NCI-H446 (cell line): ENCODE measurements around the gene USP25.
A peak's percentile ranks its signal among the peaks of the same experiment; 100 is the strongest.

Experiments
- DNase-seq, 2 experiments: peaks; one replicate each; lab custom pipeline; 2025; lab: John Stamatoyannopoulos, UW

USP25 gene, protein sequence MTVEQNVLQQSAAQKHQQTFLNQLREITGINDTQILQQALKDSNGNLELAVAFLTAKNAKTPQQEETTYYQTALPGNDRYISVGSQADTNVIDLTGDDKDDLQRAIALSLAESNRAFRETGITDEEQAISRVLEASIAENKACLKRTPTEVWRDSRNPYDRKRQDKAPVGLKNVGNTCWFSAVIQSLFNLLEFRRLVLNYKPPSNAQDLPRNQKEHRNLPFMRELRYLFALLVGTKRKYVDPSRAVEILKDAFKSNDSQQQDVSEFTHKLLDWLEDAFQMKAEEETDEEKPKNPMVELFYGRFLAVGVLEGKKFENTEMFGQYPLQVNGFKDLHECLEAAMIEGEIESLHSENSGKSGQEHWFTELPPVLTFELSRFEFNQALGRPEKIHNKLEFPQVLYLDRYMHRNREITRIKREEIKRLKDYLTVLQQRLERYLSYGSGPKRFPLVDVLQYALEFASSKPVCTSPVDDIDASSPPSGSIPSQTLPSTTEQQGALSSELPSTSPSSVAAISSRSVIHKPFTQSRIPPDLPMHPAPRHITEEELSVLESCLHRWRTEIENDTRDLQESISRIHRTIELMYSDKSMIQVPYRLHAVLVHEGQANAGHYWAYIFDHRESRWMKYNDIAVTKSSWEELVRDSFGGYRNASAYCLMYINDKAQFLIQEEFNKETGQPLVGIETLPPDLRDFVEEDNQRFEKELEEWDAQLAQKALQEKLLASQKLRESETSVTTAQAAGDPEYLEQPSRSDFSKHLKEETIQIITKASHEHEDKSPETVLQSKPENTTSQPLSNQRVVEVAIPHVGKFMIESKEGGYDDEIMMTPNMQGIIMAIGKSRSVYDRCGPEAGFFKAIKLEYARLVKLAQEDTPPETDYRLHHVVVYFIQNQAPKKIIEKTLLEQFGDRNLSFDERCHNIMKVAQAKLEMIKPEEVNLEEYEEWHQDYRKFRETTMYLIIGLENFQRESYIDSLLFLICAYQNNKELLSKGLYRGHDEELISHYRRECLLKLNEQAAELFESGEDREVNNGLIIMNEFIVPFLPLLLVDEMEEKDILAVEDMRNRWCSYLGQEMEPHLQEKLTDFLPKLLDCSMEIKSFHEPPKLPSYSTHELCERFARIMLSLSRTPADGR

DNA sequence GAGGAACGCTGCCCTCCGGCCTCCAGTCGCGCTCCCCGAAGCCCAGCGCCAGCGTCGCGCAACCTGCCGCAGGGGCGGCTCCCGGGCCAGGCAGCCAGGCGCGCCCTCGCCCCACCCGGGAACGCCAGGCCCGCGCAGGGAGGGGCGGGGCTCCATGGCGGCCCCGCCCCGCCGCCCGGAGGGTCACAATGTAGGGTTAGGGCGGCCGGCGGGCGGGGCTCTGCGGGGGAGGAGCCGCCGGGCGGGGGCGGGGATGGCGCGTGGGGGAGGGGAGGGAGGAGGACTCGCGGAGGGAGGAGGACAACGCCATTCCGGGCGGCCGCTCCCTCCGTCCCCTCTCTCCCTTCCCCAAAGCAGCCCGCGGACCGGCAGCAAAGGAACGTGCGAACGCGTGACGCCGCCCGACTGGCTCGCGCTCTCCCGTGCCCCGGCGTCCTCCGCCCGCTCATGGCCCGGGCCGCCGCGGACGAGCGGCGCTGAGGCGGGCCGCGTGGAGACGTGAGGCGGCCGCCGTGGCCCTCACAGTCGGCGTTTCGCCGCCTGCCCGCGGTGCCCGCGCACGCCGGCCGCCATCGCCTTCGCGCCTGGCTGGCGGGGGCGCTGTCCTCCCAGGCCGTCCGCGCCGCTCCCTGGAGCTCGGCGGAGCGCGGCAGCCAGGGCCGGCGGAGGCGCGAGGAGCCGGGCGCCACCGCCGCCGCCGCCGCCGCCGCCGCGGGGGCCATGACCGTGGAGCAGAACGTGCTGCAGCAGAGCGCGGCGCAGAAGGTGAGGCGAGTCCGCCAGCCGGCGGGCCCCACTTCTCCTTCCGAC lies at the start of gene USP25:
USP25 (plus strand) TSS at position 309 of the 810 bp plus-strand sequence; CDS start at position 721, 412 bp downstream.
- DNase-seq: peak; percentile 29 to 93

DNA sequence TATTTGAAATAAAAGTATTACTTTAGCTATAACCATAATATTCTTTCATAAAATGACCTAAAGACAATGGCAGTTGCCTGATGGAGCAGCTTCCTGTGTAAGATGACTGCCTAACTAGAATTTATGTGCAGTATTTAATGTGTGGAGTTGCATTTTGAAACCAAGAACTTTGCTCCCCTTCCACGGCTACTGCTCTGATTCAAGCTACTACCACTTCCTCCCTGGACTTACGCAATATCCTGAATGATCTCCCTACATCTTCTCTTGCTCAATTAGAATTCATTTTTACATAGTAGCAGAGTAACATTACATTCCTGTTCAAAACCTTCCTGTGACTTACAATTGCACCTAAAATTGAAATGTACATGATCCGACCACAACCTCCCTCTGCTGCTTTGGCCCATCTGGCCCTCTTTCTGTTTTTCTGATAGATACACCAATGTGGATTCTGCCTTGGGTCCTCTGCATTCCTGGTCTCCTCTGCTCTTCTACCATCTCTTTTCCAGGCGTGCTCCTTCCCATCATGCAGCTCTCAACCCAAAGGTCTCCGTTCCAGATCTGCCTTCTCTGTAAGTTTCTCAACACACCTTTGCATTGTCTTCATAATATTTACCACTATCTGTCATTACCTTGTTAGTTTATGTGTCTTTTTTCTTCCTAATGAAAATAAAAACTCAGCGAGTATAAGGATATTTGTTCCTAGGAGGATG lies 47.4 kb upstream of the USP25 start:
- no peak for DNase-seq

DNA sequence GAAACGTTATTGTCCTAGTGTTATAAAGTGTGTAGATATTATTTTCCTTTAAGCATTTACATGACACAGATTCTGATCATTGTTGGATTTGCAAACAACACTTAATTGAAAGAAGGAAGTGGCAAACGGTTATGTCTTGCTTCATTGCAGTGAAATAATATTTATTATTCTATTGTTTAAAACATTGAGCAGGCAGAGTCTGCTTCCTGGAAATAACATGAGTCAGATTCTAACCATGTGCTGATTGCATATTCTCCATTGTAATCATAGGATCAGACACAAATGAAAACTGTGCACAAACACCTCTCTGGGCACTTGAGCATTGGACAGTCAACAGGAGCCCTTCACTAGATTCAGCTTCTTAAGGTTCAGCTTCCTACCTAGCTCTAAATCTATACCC lies 46.8 kb upstream of the USP25 start:
- DNase-seq: no peak

DNA sequence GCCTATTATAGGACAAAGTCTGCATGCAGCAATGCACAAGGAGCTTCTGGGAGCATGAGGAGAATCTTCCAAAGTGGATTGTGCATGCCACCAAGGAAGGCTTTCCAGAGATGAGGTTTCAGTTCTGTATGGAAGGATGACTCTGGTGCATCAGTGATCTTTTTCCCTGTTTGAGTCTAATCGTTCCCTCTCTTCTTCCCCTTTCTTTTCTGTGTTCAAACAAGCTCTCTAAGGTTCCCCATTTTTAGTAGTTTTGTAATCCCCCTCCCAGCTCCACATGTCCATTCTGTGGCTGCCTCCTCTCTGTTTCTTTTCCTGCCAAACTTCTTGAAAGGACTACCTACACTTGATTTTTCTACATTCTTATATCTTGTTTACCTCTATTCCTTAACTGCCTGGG lies 43.3 kb upstream of the USP25 start:
- DNase-seq: no peak

DNA sequence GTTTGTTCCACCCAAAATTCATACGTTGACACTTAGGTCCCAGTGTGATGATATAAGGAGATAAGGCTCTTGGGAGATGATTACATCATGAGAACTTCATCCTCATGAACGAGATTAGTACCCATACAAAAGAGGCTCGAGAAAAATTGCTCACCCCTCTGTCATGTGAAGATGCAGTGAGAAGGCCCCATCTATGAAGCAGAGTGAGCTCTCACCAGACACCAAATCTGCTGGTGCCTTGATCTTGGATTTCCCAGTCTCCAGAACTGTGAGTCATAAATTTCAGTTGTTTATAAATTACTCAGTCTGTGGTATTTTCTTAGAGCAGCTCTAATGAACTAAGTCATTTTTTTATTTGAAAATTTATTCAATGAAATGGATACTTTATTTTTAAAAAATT lies 42.6 kb upstream of the USP25 start:
- no peak for DNase-seq

DNA sequence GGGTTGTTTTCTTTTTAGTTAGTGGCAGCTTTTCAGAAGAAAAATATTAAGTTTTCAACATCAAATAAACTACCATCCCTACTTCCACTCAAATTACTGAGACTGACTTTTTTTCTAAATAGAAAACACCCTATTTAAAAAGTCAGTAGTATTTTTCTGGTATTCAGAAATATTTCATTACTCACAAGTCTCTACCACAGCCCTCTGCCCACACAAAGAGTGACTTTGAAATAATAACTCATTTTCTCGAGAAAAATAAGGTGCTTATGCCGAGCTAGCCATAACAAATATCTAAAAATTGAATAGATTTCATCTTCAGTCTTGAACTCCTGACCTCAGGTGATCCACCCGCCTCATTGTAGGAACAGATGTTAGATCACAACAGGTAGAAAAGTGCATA lies 41.8 kb upstream of the USP25 start:
- no peak for DNase-seq

DNA sequence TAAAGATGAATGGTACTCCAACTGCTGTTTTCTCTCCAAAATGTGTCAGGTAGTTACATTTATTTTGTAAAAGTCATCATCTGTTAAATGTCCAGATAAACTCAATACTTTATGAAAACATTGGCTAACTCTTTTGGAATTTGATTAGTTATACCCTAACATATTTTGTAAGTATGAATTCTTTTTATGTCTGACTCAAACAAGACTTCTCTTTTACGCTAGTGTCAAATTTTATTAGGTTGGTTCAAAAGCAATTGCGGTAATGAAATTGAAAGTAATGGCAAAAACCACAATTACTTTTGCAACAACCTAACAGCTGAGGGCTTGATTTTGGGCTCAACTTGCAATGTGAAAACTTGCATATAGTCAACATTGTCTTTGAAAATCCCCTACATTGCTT lies 41.0 kb upstream of the USP25 start:
- no peak for DNase-seq

DNA sequence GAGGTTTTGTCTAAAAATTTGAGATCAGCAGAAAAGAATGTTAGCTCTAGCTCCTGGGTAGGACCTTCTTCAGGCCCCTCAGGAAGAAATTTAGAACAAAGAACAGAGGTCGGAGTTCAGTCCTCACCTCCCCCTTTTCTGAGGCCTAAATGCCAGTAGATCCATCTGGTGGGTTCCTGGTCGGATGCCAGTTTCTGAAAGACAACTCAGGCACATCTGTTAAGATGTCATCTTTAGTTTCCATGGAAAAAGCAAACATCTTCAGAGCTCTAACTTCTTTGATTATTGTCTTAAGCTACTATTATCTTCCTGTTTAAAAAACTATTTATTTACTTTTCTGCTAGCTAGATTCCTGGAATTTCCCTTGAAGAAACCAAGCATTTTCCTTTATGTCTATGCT lies 37.1 kb upstream of the USP25 start:
- DNase-seq: peak in 1 of 2 experiments; percentile 17

DNA sequence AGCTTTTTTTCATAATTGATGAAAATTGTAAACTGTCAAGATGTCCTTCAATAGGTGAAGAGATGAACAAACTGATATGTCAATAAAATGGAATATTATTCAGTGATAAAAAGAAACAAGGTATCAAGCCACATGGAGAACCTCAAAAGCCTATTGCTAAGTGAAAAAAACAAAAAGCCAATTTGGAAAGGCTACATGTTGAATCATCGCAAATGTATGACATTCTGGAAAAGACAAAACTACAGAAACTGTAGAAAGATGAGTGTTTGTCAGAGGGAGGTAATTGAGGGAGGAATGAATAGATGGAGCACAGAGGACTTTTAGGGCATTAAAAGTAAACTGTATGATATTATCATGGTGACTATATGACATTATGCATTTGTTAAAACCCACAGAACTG lies 34.5 kb upstream of the USP25 start:
- no peak for DNase-seq

DNA sequence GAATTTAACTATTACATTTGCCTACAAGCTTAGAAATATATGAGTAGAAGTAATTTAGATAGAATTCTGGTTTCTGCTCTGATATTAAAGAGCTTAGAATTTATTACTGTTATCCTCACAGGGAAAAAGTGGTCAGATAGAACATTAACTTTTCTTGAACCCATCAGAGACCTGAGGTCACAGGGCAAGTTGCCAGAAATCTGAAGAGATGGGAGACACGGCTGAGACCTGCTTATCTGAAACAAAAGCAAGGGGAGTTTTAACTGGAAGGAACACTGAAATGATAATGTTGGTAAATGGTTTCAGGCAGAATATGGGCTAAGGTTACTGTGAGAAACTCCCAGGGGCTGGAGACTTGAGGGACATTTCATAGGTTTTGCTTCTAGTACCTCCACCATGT lies 28.0 kb upstream of the USP25 start:
- DNase-seq: no peak

DNA sequence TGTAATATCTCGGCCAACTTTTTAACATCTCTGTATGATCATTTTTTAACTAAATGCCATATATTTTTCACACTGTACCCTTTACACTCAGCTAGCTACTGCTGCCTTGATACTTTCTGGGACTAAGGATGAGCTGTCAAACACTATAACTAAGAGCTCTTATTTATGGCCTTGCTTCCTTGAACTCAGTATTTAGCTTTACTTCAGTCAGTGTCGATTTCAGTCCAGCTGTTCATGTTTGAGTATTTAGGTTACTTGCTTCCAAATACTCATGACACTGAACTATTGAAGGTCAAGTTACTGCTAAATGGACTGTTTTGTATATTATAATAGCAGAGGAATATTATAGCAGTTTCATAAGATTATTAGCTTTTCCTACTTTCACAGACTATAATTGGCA lies 25.9 kb upstream of the USP25 start:
- DNase-seq: no peak

DNA sequence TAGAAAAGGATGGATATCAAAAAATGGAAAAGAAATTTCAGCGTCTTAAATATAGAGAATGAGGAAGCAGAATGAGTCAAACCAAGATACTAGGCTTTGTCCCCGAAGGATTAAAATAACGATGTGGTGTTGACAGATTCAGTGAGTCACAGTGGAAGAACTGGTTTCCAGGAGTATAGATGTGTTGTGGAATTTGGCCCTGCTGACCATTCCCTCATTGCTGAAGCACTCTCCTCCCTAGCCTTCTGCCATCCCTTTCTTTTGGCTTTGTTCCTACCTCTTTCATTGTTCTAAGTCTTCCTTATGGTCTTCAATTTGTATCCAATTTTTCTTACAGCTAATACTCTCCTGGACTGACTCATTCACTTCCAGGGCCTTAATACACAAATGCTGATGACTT lies 23.1 kb upstream of the USP25 start:
- no peak for DNase-seq

DNA sequence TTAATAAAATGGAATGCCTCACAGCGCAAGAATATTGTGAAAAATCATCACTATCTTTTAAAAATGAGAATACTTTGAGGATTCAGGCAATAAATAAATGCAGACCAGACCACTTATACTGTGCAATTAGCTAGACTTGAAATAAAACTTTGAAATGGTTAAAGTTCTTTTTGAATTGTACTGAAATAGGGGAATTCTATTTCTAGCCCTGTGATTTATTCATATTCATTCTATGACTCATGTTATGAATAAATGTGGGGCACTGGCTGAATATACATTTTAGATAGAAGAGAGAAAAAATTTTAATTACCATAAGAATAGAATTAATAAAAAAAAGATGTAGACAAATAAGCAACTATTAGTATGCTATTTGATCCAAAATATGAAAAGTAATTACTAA lies 16.4 kb upstream of the USP25 start:
- DNase-seq: no peak

DNA sequence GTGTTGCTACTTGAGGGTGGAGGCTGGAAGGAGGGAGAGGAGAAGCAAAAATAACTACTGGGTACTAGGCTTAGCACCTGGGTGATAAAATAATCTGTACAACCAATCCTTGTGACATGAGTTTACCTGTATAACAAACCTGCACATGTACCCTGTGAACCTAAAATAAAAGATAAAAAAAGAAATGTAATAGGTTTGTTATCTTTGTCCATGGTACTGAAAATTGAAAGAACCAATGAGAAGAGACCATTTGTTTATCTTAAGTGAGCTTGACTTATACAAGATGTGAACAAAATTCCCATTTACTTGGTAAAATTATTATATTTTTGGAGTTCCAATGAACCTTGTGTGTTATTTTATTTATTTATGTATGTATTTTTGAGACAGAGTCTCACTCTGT lies 11.1 kb upstream of the USP25 start:
- DNase-seq: no peak

DNA sequence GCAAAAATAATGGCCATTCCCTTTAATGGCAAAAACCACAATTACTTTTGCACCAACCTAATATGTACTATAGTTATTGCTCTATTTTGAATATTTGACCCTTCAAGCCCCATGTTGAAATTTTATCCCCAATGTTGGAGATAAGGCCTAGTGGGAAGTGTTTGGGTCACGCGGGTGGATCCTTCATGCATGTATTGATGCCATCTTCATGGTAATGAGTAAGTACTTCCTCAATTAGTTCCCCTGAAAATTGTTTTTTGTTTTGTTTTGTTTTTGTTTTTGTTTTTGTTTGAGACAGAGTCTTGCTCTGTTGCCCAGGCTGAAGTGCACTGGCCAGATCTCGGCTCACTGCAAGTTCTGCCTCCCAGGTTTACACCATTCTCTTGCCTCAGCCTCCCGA lies 9.8 kb upstream of the USP25 start:
- DNase-seq: no peak

DNA sequence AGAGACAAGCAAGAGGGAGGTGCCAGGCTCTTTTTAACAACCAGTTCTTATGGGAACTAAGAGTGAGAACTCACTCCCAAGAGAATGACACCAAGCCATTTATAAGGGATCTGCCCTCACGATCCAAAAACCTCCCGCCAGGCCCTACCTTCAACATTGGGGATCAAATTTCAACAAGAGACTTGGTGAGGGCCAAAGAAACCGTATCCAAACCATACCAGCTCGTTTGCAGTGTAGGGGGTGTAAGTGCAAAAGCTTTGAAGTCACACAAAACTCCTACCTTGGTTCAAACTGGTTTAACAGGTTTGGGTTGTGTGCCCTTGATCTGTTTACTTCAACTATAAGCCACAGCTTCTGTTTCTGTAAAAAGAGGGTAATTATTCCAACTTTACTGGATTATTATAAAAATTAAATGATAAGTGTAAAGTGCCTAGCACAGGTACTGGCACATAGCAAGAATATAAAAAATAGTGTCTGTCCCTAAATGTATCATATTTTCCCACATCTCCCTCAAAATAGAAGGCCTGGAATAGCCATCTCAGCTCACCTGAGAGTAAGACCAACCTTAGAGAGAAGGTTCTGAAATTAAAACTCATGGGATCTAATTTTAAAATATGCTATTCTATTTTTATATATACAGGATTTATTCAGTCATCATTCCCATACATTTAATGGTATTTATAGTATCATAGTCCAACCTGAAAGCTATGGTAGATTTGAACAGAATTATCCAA lies 7.0 kb upstream of the USP25 start:
- no peak for DNase-seq

DNA sequence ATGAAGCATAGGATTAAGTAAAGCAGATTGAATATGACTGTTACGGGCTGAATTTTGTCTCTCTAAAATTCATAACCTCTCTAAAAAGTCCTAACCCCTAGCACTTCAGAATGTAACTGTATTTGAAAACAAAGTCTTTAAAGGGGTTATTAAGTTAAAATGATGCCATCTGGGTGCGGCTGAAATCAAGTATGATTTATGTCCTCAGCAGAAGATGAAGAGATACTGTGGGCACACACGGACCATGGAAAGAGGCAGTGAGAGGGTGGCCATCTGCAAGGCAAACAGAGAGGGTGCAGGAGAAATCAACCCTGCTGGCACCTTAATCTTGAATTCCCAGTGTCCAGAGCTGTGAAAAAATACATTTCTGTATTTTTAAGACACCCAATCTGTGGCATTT lies 3.8 kb upstream of the USP25 start:
- no peak for DNase-seq

DNA sequence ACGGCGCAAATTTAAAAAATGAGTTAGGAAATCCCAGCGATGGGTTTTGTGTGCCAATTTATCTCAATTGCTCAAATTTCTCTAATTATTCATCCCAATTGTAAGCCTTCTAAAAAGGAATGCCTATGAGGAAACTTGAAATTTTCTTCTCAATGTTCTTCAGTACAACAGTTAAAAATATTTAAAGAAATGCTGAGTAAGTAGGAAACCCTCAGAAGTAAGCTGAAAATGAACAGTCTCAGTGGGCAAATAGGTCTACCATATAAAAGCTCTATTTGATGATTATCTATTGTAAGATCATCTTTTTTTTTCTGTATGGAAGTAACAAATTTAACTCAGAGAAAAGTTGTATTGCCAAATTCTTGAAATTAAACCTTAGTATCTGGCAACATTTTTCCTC lies 1.7 kb upstream of the USP25 start:
- DNase-seq: no peak

DNA sequence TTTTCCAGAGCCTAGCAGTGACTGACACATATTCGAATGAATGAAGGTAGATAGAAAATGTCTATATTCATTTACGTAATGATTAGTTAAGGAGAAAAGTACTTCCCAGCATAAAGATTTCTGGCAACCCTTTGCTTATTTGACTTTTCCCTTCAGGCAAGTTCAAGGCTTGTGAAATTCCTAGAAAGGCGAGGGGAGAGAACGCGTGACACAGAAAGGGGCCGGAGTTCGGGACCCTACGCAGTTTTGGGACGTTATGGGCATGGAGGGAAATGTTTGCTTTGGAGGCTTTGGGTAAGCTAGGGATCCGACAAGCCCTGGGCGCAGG lies 472 bp upstream of the USP25 start:
- no peak for DNase-seq

DNA sequence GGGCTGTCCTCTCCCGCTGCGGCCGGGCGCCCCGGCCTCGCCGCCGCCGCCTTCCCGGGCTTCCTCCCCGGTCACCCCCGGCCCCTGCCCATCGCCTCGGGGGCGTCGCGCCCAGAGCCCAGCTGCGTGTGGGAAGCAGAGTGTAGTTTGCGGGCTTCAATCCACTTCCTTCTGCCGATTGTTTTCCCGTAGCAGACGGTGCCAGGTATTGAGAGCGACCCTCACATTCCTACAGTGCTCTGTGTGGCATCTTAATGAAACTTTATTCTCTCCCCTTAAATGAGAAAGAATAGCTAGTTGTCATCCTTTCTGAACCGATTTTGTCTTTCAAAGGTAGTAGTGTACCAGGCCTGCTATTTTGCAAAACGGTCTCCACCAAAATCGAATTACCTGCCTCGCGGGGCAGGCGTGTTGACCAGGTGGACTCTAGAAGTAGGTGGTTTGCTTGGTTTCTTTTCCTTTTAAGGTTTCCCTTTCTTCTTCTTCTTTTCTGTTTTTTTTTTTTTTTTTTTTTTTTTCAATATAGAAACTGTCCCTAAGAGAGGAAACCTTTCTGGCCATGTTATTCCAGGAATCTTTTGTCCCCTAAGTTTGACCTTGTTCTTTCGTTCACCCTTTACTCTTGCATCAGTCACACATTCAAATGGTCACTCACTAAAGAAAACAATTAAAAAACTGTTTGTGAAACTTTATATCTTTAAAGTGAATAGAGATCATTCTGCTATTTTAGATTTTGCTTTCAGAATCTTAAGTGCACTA lies 881 bp downstream of the USP25 start:
- peak in 1 of 2 experiments; percentile 43 for DNase-seq
